ENCODE results near the gene SFXN3. TPM values are rescaled to one million over a fixed set of nuclear protein-coding genes. Genes with fewer than 3 reads are reported as not detected.

SFXN3 gene
- total and polyA plus RNA-seq, 2 of the 13 experiments (the other 11 are each of a cell fraction or from before 2014, with no cell fraction given) = 16.8 to 71.5 TPM

- TF ChIP-seq NFAT5 (CRISPR knock-in tag; IDR thresholded peaks at IDR 0.05) (no peak; the same call in 1 of the 2 replicates), ZNF335 (CRISPR knock-in tag; IDR thresholded peaks at IDR 0.05) (no peak), ZMYM3 (CRISPR knock-in tag; IDR thresholded peaks at IDR 0.05) (peak; percentile 26; the same call in 1 of the 2 replicates), ZSCAN5A (CRISPR knock-in tag; IDR thresholded peaks at IDR 0.05; ENCODE audit: borderline replicate concordance) (no peak), SMARCE1 (IDR thresholded peaks at IDR 0.05; ENCODE audit: borderline replicate concordance) (no peak), ZNF792 (CRISPR knock-in tag; IDR thresholded peaks at IDR 0.05) (0 out of 2 replicates have a peak, but pooled peaks have one; percentile 61), ZNF3 (CRISPR knock-in tag; IDR thresholded peaks at IDR 0.05) (no peak), ARNT2 (CRISPR knock-in tag; IDR thresholded peaks at IDR 0.05; ENCODE audit: low read depth) (peak; percentile 90), ZFP36 (IDR thresholded peaks at IDR 0.05; ENCODE audit: borderline replicate concordance, low read depth, low read length, partially characterized antibody) (no peak), SMAD3 (CRISPR knock-in tag; IDR thresholded peaks at IDR 0.05) (no peak), MIXL1 (CRISPR knock-in tag; IDR thresholded peaks at IDR 0.05) (peak; percentile 62; the same call in 1 of the 2 replicates), HNF4A (CRISPR knock-in tag; IDR thresholded peaks at IDR 0.05) (no peak)
- TF ChIP-seq, protein P1, sequence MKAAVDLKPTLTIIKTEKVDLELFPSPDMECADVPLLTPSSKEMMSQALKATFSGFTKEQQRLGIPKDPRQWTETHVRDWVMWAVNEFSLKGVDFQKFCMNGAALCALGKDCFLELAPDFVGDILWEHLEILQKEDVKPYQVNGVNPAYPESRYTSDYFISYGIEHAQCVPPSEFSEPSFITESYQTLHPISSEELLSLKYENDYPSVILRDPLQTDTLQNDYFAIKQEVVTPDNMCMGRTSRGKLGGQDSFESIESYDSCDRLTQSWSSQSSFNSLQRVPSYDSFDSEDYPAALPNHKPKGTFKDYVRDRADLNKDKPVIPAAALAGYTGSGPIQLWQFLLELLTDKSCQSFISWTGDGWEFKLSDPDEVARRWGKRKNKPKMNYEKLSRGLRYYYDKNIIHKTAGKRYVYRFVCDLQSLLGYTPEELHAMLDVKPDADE (CRISPR knock-in tag; IDR thresholded peaks at IDR 0.05) = no peak
- TF ChIP-seq, protein P2, sequence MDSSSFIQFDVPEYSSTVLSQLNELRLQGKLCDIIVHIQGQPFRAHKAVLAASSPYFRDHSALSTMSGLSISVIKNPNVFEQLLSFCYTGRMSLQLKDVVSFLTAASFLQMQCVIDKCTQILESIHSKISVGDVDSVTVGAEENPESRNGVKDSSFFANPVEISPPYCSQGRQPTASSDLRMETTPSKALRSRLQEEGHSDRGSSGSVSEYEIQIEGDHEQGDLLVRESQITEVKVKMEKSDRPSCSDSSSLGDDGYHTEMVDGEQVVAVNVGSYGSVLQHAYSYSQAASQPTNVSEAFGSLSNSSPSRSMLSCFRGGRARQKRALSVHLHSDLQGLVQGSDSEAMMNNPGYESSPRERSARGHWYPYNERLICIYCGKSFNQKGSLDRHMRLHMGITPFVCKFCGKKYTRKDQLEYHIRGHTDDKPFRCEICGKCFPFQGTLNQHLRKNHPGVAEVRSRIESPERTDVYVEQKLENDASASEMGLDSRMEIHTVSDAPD (CRISPR knock-in tag; IDR thresholded peaks at IDR 0.05) = 0 out of 2 replicates have a peak, but pooled peaks have one; percentile 61
Measured at GRCh38 chr10:101018600-101019439, 12.2 kb upstream of the SFXN3 start (continued).
